Measurements from ENCODE around the gene AP3D1. TPM values are rescaled to one million over a fixed set of nuclear protein-coding genes. Genes with fewer than 3 reads are reported as not detected.
"Not testable (repeated sequence)": the region's sequence is repeated elsewhere in the genome, so short reads cannot be mapped to it uniquely, and the experiment has no call there.

AP3D1 gene
- total and polyA plus RNA-seq, 9 of the 15 experiments (the other 6 are each of a cell fraction or from before 2014, with no cell fraction given) = 1.2 to 86.1 (median 35.9) TPM

DNA sequence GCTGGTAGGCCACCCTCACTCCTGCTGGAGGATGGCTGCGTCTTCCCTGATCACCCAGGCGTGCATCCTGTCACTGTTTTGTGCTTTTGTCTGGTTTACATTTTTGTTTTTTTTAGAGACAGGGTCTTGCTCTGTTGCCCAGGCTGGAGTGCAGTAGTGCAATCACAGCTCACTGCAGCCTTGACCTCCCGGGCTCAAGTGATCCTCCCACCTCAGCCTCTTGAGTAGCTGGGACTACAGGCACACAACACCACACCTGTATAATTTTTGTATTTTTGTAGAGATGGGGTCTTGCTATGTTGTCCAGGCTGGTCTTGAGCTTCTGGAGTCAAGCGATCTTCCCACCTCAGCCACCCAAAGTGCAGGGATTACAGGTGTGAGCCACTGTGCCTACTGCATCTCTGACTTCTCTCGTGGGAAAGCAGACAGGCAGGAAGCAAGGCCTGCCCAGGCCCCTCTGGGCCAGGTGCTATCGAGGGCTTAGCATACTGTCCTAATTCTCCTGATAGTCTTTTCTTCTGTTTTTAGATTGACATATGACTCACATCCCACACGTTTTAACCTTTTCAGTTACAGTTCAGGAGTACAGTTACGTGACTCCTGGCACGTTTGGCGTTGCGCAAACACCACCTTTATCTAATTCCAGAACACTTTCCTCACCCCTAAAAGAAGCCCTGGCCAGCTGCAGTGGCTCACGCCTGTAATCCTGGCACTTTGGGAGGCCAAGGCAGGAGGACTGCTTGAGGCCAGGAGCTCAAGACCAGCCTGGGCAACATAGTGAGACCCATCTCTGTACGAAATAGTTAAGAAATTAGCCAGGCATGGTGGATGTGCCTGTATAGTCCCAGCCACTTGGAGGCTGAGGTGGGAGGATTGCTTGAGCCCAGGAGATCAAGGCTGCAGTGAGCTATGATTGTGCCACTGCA is 64.4 kb downstream of the AP3D1 start (continued):
- TF ChIP-seq FOXK2 (conservative IDR thresholded peaks at IDR 0.05 in 1 of 2, IDR thresholded peaks at IDR 0.05 in 1 of 2; ENCODE audit: low read depth in 2 of 2) (0 out of 4 replicates have a peak, but pooled peaks of 1 of the 2 experiments have one; percentile 44), CBX1 (IDR thresholded peaks at IDR 0.05; ENCODE audit: low read depth) (0 out of 2 replicates have a peak, but pooled peaks have one; percentile 42), CHD4 (IDR thresholded peaks at IDR 0.05; ENCODE audit: insufficient read depth, insufficient replicate concordance, low read depth, low read length, poor library complexity, severe bottlenecking) (peak; percentile 52), HDAC2 (IDR thresholded peaks at IDR 0.05) (0 out of 2 replicates have a peak, but pooled peaks have one; percentile 36), BCOR (IDR thresholded peaks at IDR 0.05) (peak; percentile 91), NONO (IDR thresholded peaks at IDR 0.05; ENCODE audit: low read depth in 2 of 2, low read length in 1 of 2) (0 out of 4 replicates have a peak, but pooled peaks of 1 of the 2 experiments have one; percentile 18), RB1 (IDR thresholded peaks at IDR 0.05; ENCODE audit: low read depth) (0 out of 2 replicates have a peak, but pooled peaks have one; percentile 32), ZFX (CRISPR knock-in tag; IDR thresholded peaks at IDR 0.05) (peak; percentile 46; the same call in 1 of the 2 replicates), KLF16 (IDR thresholded peaks at IDR 0.05) (peak; percentile 67; the same call in 1 of the 2 replicates), ETV5 (CRISPR knock-in tag; IDR thresholded peaks at IDR 0.05; ENCODE audit: low read depth) (0 out of 2 replicates have a peak, but pooled peaks have one; percentile 8), ARNT (IDR thresholded peaks at IDR 0.05) (peak; percentile 77 to 81; a peak in 3 of 4 replicates), CBFA2T2 (conservative IDR thresholded peaks at IDR 0.05) (peak; percentile 64), CBX5 (IDR thresholded peaks at IDR 0.05; ENCODE audit: borderline replicate concordance, low read depth) (0 out of 2 replicates have a peak, but pooled peaks have one; percentile 10), CEBPB (tag; IDR thresholded peaks at IDR 0.05) (peak; percentile 99), TRIM24 (IDR thresholded peaks at IDR 0.05) (peak in 1 of 2 experiments; percentile 75; a peak in 3 of 4 replicates), KDM1A (IDR thresholded peaks at IDR 0.05) (peak; percentile 49 to 72; a peak in 3 of 4 replicates)
- TF ChIP-seq, protein P1, sequence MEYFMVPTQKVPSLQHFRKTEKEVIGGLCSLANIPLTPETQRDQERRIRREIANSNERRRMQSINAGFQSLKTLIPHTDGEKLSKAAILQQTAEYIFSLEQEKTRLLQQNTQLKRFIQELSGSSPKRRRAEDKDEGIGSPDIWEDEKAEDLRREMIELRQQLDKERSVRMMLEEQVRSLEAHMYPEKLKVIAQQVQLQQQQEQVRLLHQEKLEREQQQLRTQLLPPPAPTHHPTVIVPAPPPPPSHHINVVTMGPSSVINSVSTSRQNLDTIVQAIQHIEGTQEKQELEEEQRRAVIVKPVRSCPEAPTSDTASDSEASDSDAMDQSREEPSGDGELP (CRISPR knock-in tag; IDR thresholded peaks at IDR 0.05; ENCODE audit: borderline replicate concordance) = peak; percentile 72
- TF ChIP-seq, protein P2, sequence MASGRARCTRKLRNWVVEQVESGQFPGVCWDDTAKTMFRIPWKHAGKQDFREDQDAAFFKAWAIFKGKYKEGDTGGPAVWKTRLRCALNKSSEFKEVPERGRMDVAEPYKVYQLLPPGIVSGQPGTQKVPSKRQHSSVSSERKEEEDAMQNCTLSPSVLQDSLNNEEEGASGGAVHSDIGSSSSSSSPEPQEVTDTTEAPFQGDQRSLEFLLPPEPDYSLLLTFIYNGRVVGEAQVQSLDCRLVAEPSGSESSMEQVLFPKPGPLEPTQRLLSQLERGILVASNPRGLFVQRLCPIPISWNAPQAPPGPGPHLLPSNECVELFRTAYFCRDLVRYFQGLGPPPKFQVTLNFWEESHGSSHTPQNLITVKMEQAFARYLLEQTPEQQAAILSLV (tag; IDR thresholded peaks at IDR 0.05) = peak; percentile 67
- TF ChIP-seq, protein P3, sequence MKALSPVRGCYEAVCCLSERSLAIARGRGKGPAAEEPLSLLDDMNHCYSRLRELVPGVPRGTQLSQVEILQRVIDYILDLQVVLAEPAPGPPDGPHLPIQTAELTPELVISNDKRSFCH (CRISPR knock-in tag; IDR thresholded peaks at IDR 0.05) = not testable (repeated sequence)
- TF ChIP-seq, protein P3 (tag; IDR thresholded peaks at IDR 0.05) = peak; percentile 93
- TF ChIP-seq, protein P4, sequence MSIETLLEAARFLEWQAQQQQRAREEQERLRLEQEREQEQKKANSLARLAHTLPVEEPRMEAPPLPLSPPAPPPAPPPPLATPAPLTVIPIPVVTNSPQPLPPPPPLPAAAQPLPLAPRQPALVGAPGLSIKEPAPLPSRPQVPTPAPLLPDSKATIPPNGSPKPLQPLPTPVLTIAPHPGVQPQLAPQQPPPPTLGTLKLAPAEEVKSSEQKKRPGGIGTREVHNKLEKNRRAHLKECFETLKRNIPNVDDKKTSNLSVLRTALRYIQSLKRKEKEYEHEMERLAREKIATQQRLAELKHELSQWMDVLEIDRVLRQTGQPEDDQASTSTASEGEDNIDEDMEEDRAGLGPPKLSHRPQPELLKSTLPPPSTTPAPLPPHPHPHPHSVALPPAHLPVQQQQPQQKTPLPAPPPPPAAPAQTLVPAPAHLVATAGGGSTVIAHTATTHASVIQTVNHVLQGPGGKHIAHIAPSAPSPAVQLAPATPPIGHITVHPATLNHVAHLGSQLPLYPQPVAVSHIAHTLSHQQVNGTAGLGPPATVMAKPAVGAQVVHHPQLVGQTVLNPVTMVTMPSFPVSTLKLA (conservative IDR thresholded peaks at IDR 0.05) = peak in 1 of 2 experiments; percentile 63; a peak in 2 of 4 replicates
